WTC11 (cell line): ENCODE measurements around the gene KCNT1. TPM values are rescaled to one million over a fixed set of nuclear protein-coding genes. Genes with fewer than 3 reads are reported as not detected.

Source experiments
- ATAC-seq: fragments of 200-7000 bp; cut with Tn5 transposase; 2 replicates; pipeline ENCODE4 v1.10.0; 2021; ENCODE audit warnings: mild to moderate bottlenecking, moderate library complexity
- CTCF ChIA-PET: fragments of 300-600 bp; sonication (Branson Sonifier 250); formaldehyde crosslinking; loops from one replicate; lab custom pipeline; 2021; ENCODE audit warnings: antibody characterized with exemption; lab: Charles Lee
- POLR2A ChIA-PET: fragments of 350-600 bp; sonication (Branson Sonifier 250); formaldehyde crosslinking; loops from one replicate; lab custom pipeline; 2021; ENCODE audit warnings: antibody characterized with exemption; lab: Charles Lee
- DNase-seq: peaks from one replicate; pipeline ENCODE4 v3.0.0; 2021; ENCODE audit warnings: low spot score
- H3K27ac Mint-ChIP-seq: 2 replicates; pipeline ENCODE4 v1.8.0; 2021; ENCODE audit warnings: mixed read lengths
- H3K27me3 Mint-ChIP-seq: 2 replicates; pipeline ENCODE4 v1.8.0; 2021; ENCODE audit warnings: low read depth, mild to moderate bottlenecking, moderate library complexity, mixed read lengths
- H3K36me3 Mint-ChIP-seq: 2 replicates; pipeline ENCODE4 v1.8.0; 2021; ENCODE audit warnings: mixed read lengths
- H3K4me1 Mint-ChIP-seq: 2 replicates; pipeline ENCODE4 v1.8.0; 2022; ENCODE audit warnings: mixed read lengths
- H3K4me3 Mint-ChIP-seq: 2 replicates; pipeline ENCODE4 v1.8.0; 2021; ENCODE audit warnings: mild to moderate bottlenecking, moderate library complexity, mixed read lengths
- H3K9me3 Mint-ChIP-seq: 2 replicates; pipeline ENCODE4 v1.8.0; 2021; ENCODE audit warnings: mixed read lengths
- CREB1 ChIP-seq: sonication (generic); formaldehyde crosslinking; IDR thresholded peaks from 2 replicates; pipeline ENCODE4 v1.8.0; 2023; ENCODE audit warnings: mild to moderate bottlenecking, missing genetic modification reagents
- CREM ChIP-seq: sonication (generic); formaldehyde crosslinking; IDR thresholded peaks from 2 replicates; pipeline ENCODE4 v1.8.1; 2022; ENCODE audit warnings: mild to moderate bottlenecking, missing genetic modification reagents, moderate library complexity
- FOXP1 ChIP-seq: sonication (generic); formaldehyde crosslinking; IDR thresholded peaks from 2 replicates; pipeline ENCODE4 v1.8.0; 2022; ENCODE audit warnings: missing genetic modification reagents, mild to moderate bottlenecking, moderate library complexity, borderline replicate concordance
- IRF2 ChIP-seq: sonication (generic); formaldehyde crosslinking; IDR thresholded peaks from 2 replicates; pipeline ENCODE4 v1.8.0; 2022; ENCODE audit warnings: low read depth, missing genetic modification reagents, borderline replicate concordance
- JUN ChIP-seq: sonication (generic); formaldehyde crosslinking; IDR thresholded peaks from 2 replicates; pipeline ENCODE4 v1.8.0; 2023; ENCODE audit warnings: mild to moderate bottlenecking, missing genetic modification reagents
- MYBL2 ChIP-seq: sonication (generic); formaldehyde crosslinking; IDR thresholded peaks from 2 replicates; pipeline ENCODE4 v1.8.1; 2023; ENCODE audit warnings: mild to moderate bottlenecking, moderate library complexity, missing genetic modification reagents
- NFYB ChIP-seq: sonication (generic); formaldehyde crosslinking; conservative IDR thresholded peaks from 2 replicates; pipeline ENCODE4 v1.8.0; 2022; ENCODE audit warnings: low read depth, missing genetic modification reagents
- NR1H2 ChIP-seq: sonication (generic); formaldehyde crosslinking; IDR thresholded peaks from 2 replicates; pipeline ENCODE4 v1.9.0; 2021; ENCODE audit warnings: mild to moderate bottlenecking, moderate library complexity, missing genetic modification reagents
- NR3C1 ChIP-seq: sonication (generic); formaldehyde crosslinking; conservative IDR thresholded peaks from 2 replicates; pipeline ENCODE4 v1.8.1; 2023; ENCODE audit warnings: low read depth, mild to moderate bottlenecking, missing genetic modification reagents
- RELA ChIP-seq: sonication (generic); formaldehyde crosslinking; IDR thresholded peaks from 2 replicates; pipeline ENCODE4 v1.8.1; 2022; ENCODE audit warnings: missing genetic modification reagents, mild to moderate bottlenecking, borderline replicate concordance
- SMAD3 ChIP-seq: sonication (generic); formaldehyde crosslinking; IDR thresholded peaks from 2 replicates; pipeline ENCODE4 v1.8.0; 2022; ENCODE audit warnings: missing genetic modification reagents, mild to moderate bottlenecking, borderline replicate concordance
- TCF7 ChIP-seq: sonication (generic); formaldehyde crosslinking; IDR thresholded peaks from 2 replicates; pipeline ENCODE4 v1.8.0; 2022; ENCODE audit warnings: mild to moderate bottlenecking, low read depth, missing genetic modification reagents, moderate library complexity
- TEAD1 ChIP-seq: sonication (generic); formaldehyde crosslinking; IDR thresholded peaks from 2 replicates; pipeline ENCODE4 v1.8.0; 2022; ENCODE audit warnings: mild to moderate bottlenecking, missing genetic modification reagents
- TEAD4 ChIP-seq: sonication (generic); formaldehyde crosslinking; IDR thresholded peaks from 2 replicates; pipeline ENCODE4 v1.8.0; 2022; ENCODE audit warnings: mild to moderate bottlenecking, missing genetic modification reagents
- ZNF416 ChIP-seq: fragments of 250-450 bp; sonication (Bioruptor Pico); IDR thresholded peaks from 2 replicates; pipeline ENCODE4 v1.9.0; 2021; ENCODE audit warnings: mild to moderate bottlenecking, inconsistent platforms
- ZNF671 ChIP-seq: fragments of 250-450 bp; sonication (Bioruptor Pico); IDR thresholded peaks from 2 replicates; pipeline ENCODE4 v1.8.0; 2021; ENCODE audit warnings: mild to moderate bottlenecking
- total RNA-seq: library from RNA; stranded (reverse); gene quantifications from 3 replicates; pipeline ENCODE4 v1.2.3, GENCODE V29; 2021
- TF ChIP-seq, protein P1 (sequence below): sonication (generic); formaldehyde crosslinking; IDR thresholded peaks from 2 replicates; pipeline ENCODE4 v1.8.1; 2022; ENCODE audit warnings: mild to moderate bottlenecking, moderate library complexity, missing genetic modification reagents
- TF ChIP-seq, protein P2 (sequence below): sonication (generic); formaldehyde crosslinking; IDR thresholded peaks from 2 replicates; pipeline ENCODE4 v1.8.0; 2022; ENCODE audit warnings: mild to moderate bottlenecking, missing genetic modification reagents
- TF ChIP-seq, protein P3 (sequence below): sonication (generic); formaldehyde crosslinking; IDR thresholded peaks from 2 replicates; pipeline ENCODE4 v1.8.1; 2022; ENCODE audit warnings: low read depth, missing genetic modification reagents, borderline replicate concordance
- TF ChIP-seq, protein P4 (sequence below): fragments of 250-450 bp; sonication (Bioruptor Pico); IDR thresholded peaks from 2 replicates; pipeline ENCODE4 v2.1.2; 2022; ENCODE audit warnings: mild to moderate bottlenecking, moderate library complexity
- TF ChIP-seq, protein P5 (sequence below): sonication (generic); formaldehyde crosslinking; IDR thresholded peaks from 2 replicates; pipeline ENCODE4 v1.8.1; 2023; ENCODE audit warnings: mild to moderate bottlenecking, missing genetic modification reagents
- TF ChIP-seq, protein P6 (sequence below): fragments of 200-600 bp; IDR thresholded peaks from 2 replicates; pipeline ENCODE4 v1.8.0; 2022; ENCODE audit warnings: antibody characterized with exemption

Gene KCNT1
- total RNA-seq, 1 experiment from 2014 or later = 0.13 TPM

DNA sequence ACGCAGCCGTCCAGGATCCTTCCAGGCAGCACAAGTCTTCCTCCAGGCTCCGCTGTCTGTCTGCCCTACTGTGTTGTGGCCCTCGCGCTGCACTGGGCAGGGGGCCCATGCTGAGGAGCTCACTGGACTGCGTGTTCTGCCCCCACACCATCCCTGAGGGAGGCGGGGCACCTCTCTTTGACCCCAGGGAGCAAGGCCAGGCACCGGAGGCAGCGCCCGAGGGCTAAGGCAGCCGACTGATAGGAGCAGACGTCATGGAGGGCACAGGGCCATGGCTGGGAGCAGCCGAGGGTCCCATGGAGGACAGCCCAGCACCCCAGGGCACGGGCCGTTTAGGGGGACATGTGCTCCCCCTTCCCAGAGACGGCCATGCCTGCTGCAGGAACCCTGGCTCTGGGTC lies 46.7 kb downstream of the KCNT1 start:
- Mint-ChIP-seq H3K36me3 (no peaks in the 10 kb centered on the region), H3K27me3 (no peaks in the 10 kb centered on the region)
- POLR2A ChIA-PET = no interaction called here
- TF ChIP-seq IRF2 (no peak), NR1H2 (CRISPR knock-in tag) (no peak), TEAD4 (CRISPR knock-in tag) (no peak), JUN (CRISPR knock-in tag) (no peak), ZNF671 (CRISPR knock-in tag) (no peak), NR3C1 (CRISPR knock-in tag) (no peak), SMAD3 (CRISPR knock-in tag) (no peak), NFYB (no peak), CREB1 (CRISPR knock-in tag) (no peak), FOXP1 (CRISPR knock-in tag) (no peak), MYBL2 (no peak)
- TF ChIP-seq, protein P1, sequence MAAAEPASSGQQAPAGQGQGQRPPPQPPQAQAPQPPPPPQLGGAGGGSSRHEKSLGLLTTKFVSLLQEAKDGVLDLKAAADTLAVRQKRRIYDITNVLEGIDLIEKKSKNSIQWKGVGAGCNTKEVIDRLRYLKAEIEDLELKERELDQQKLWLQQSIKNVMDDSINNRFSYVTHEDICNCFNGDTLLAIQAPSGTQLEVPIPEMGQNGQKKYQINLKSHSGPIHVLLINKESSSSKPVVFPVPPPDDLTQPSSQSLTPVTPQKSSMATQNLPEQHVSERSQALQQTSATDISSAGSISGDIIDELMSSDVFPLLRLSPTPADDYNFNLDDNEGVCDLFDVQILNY = no peak
- TF ChIP-seq, protein P2, sequence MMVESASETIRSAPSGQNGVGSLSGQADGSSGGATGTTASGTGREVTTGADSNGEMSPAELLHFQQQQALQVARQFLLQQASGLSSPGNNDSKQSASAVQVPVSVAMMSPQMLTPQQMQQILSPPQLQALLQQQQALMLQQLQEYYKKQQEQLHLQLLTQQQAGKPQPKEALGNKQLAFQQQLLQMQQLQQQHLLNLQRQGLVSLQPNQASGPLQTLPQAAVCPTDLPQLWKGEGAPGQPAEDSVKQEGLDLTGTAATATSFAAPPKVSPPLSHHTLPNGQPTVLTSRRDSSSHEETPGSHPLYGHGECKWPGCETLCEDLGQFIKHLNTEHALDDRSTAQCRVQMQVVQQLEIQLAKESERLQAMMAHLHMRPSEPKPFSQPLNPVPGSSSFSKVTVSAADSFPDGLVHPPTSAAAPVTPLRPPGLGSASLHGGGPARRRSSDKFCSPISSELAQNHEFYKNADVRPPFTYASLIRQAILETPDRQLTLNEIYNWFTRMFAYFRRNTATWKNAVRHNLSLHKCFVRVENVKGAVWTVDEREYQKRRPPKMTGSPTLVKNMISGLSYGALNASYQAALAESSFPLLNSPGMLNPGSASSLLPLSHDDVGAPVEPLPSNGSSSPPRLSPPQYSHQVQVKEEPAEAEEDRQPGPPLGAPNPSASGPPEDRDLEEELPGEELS (CRISPR knock-in tag) = no peak
- TF ChIP-seq, protein P3, sequence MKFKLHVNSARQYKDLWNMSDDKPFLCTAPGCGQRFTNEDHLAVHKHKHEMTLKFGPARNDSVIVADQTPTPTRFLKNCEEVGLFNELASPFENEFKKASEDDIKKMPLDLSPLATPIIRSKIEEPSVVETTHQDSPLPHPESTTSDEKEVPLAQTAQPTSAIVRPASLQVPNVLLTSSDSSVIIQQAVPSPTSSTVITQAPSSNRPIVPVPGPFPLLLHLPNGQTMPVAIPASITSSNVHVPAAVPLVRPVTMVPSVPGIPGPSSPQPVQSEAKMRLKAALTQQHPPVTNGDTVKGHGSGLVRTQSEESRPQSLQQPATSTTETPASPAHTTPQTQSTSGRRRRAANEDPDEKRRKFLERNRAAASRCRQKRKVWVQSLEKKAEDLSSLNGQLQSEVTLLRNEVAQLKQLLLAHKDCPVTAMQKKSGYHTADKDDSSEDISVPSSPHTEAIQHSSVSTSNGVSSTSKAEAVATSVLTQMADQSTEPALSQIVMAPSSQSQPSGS = no peak
- TF ChIP-seq, all 79 proteins: peak for 0
- H3K27ac Mint-ChIP-seq = no peak overlapping the region
- H3K9me3 Mint-ChIP-seq = peaks cover 4% of the 10 kb centered on the region; the same call in 1 of the 2 replicates
- ATAC-seq (no peak), DNase-seq (no peak)
- no peaks in the 10 kb centered on the region for H3K4me1 Mint-ChIP-seq
- H3K4me3 Mint-ChIP-seq = no peak overlapping the region
- CTCF ChIA-PET = no interaction called here

DNA sequence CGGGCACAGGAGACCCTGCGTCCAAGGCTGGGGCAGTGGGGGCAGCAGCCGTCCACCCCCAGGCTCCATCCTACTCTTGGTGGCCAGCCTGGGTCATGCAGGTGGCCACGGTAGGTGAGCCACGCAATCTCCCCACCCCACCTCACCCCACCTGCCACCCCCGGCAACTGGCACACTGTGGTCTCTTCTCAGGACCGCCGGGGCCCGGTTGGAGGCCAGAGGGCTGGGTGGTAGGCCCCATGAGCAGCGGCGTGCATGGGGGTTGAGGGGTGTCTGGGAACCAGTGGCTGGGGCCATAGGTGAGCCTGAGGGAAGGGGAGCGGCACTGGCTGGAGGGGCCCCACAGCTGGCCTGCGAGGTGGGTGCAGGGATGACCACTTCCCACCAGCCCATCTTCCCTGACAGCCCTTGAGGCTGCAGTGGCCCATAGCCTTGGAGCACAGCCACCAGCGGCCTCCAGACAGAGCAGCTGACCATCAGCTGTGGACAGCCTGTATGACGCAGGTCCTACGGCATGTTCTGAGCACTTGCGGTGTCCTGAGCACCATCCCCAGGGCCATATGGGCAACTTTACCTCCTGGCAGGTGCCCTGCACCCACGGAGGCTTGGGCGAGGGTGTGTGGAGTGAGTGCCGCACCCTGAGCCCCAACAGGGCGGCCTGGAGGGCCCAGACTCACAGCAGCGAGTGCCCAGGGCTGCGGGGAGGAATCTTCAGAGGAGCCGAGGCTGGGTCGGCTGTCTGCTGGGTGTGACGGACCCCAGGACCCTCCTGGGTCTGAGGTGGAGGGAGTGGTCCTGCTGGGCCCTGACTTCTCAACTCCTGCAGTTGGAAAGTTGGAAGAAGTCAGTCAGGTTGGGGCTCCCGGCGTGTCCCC lies 47.4 kb downstream of the KCNT1 start:
- Mint-ChIP-seq H3K4me3 (no peak overlapping the region), H3K36me3 (no peaks in the 10 kb centered on the region)
- ATAC-seq = no peak
- TF ChIP-seq, protein P4, sequence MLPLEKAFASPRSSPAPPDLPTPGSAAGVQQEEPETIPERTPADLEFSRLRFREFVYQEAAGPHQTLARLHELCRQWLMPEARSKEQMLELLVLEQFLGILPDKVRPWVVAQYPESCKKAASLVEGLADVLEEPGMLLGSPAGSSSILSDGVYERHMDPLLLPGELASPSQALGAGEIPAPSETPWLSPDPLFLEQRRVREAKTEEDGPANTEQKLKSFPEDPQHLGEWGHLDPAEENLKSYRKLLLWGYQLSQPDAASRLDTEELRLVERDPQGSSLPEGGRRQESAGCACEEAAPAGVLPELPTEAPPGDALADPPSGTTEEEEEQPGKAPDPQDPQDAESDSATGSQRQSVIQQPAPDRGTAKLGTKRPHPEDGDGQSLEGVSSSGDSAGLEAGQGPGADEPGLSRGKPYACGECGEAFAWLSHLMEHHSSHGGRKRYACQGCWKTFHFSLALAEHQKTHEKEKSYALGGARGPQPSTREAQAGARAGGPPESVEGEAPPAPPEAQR = no peak
- TF ChIP-seq, protein P5, sequence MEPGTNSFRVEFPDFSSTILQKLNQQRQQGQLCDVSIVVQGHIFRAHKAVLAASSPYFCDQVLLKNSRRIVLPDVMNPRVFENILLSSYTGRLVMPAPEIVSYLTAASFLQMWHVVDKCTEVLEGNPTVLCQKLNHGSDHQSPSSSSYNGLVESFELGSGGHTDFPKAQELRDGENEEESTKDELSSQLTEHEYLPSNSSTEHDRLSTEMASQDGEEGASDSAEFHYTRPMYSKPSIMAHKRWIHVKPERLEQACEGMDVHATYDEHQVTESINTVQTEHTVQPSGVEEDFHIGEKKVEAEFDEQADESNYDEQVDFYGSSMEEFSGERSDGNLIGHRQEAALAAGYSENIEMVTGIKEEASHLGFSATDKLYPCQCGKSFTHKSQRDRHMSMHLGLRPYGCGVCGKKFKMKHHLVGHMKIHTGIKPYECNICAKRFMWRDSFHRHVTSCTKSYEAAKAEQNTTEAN = no peak
- TF ChIP-seq CREM (CRISPR knock-in tag) (no peak), ZNF416 (CRISPR knock-in tag) (no peak), TEAD1 (CRISPR knock-in tag) (no peak), RELA (CRISPR knock-in tag) (no peak), TCF7 (CRISPR knock-in tag) (no peak)
- TF ChIP-seq, protein P3 = no peak
- TF ChIP-seq, protein P2 (CRISPR knock-in tag) = no peak
- TF ChIP-seq, protein P6, sequence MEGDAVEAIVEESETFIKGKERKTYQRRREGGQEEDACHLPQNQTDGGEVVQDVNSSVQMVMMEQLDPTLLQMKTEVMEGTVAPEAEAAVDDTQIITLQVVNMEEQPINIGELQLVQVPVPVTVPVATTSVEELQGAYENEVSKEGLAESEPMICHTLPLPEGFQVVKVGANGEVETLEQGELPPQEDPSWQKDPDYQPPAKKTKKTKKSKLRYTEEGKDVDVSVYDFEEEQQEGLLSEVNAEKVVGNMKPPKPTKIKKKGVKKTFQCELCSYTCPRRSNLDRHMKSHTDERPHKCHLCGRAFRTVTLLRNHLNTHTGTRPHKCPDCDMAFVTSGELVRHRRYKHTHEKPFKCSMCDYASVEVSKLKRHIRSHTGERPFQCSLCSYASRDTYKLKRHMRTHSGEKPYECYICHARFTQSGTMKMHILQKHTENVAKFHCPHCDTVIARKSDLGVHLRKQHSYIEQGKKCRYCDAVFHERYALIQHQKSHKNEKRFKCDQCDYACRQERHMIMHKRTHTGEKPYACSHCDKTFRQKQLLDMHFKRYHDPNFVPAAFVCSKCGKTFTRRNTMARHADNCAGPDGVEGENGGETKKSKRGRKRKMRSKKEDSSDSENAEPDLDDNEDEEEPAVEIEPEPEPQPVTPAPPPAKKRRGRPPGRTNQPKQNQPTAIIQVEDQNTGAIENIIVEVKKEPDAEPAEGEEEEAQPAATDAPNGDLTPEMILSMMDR = no peak

More for the DNA sequence above, 47.4 kb downstream of the KCNT1 start:
- POLR2A ChIA-PET = no interaction called here
- no peak for DNase-seq
- CTCF ChIA-PET = interaction anchor here (0.6 kb wide), 1 partner anchor 8 kb away, joined by 6 read pairs; no protein-coding TSS in a partner anchor
- no peaks in the 10 kb centered on the region for H3K4me1 Mint-ChIP-seq
- no peak overlapping the region for H3K27ac Mint-ChIP-seq
- H3K27me3 Mint-ChIP-seq = no peaks in the 10 kb centered on the region
- peaks cover 4% of the 10 kb centered on the region; the same call in 1 of the 2 replicates for H3K9me3 Mint-ChIP-seq
